Right atrium auricular region (tissue), 2 donors: Measurements from ENCODE around the gene CDIP1. TPM values are rescaled to one million over a fixed set of nuclear protein-coding genes. Genes with fewer than 3 reads are reported as not detected.

ENCODE experiments used
- DNase-seq: peaks from one replicate; pipeline ENCODE4 v3.0.0-alpha.2; 2019; ENCODE audit warnings: low spot score
- H3K27ac ChIP-seq, 2 donors: fragments of 200-600 bp; sonication (generic); 1 replicate in 1 of 2; 2 replicates in 1 of 2; pipeline ENCODE4 v1.5.1; 2016 to 2019
- H3K27me3 ChIP-seq, 2 donors: fragments of 200-600 bp; sonication (generic); one replicate each; pipeline versions ENCODE4 v1.5.1 to v1.6.0; 2017 to 2019
- H3K36me3 ChIP-seq: fragments of 200-600 bp; sonication (generic); one replicate; pipeline ENCODE4 v1.5.1; 2016
- H3K4me1 ChIP-seq, 2 donors: fragments of 200-600 bp; sonication (generic); one replicate each; pipeline versions ENCODE4 v1.5.1 to v1.6.0; 2017 to 2019
- H3K4me3 ChIP-seq, 2 donors: fragments of 200-600 bp; sonication (generic); 1 replicate in 1 of 2; 2 replicates in 1 of 2; pipeline ENCODE4 v1.5.1; 2017 to 2019; ENCODE audit warnings: mild to moderate bottlenecking in 1 of 2, moderate library complexity in 1 of 2
- H3K9me3 ChIP-seq, 2 donors: fragments of 200-600 bp; sonication (generic); one replicate each; pipeline ENCODE4 v1.5.1; 2019
- total RNA-seq, 2 donors: library from RNA; depleted of rRNA; stranded (reverse); fragments of >200 nt; gene quantifications; one replicate each; pipeline ENCODE4 v1.1.0, GENCODE V29; 2016
- TF ChIP-seq, protein P1 (sequence below), 2 donors: fragments of 200-600 bp; sonication (generic); IDR thresholded peaks; one replicate each; pipeline ENCODE4 v1.5.1; 2019; ENCODE audit warnings: antibody characterized with exemption in 2 of 2

Gene CDIP1
- total RNA-seq, 2 donors from 2014 or later, result 29.6 to 42.9 TPM

DNA sequence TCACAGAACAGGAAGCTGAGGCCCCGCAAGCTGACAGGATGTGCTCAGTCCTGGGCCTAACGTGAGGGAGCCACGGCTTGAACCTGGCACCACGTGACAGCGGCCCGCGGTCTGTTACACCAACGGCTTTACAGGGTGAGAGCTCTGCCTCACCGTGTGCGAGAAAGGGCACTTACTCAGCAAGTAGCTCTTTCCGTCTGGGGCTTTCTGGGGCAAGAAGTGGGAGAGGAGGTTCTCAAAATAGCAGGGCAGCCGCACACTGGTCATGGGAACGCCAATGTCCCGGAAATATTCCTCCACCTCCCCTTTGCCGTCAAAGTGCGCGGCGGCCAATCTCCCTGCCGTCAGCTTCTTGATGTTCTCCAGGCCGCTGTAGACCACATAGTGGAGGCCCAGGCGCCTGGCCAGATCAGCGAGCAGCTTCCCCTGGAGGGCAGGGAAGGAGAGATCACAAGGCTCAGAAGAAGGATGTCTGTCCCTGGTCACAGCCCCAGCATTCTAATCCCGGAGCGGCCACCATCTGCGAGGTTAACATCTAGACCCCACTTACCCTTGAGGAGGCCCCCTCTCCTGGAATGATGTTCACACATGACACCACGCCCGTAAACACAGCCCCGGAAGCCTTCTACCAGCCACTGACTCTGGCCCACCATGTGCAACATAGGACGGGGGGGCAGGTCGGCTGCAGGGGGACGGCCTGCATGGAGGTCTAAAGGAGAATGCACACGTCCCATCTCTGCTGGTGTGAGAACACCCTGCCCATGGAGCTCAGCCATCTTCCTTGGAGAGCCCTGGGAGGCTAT, 72.4 kb downstream of the CDIP1 start:
- DNase-seq, result no peak
- H3K9me3 ChIP-seq, result no peaks in the 10 kb centered on the region
- no peaks in the 10 kb centered on the region for H3K4me1 ChIP-seq
- no peak overlapping the region for H3K4me3 ChIP-seq
- H3K36me3 ChIP-seq, result peaks cover 19% of the 10 kb centered on the region
- H3K27me3 ChIP-seq, result no peaks in the 10 kb centered on the region
- TF ChIP-seq, protein P1, sequence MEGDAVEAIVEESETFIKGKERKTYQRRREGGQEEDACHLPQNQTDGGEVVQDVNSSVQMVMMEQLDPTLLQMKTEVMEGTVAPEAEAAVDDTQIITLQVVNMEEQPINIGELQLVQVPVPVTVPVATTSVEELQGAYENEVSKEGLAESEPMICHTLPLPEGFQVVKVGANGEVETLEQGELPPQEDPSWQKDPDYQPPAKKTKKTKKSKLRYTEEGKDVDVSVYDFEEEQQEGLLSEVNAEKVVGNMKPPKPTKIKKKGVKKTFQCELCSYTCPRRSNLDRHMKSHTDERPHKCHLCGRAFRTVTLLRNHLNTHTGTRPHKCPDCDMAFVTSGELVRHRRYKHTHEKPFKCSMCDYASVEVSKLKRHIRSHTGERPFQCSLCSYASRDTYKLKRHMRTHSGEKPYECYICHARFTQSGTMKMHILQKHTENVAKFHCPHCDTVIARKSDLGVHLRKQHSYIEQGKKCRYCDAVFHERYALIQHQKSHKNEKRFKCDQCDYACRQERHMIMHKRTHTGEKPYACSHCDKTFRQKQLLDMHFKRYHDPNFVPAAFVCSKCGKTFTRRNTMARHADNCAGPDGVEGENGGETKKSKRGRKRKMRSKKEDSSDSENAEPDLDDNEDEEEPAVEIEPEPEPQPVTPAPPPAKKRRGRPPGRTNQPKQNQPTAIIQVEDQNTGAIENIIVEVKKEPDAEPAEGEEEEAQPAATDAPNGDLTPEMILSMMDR (IDR thresholded peaks at IDR 0.05), result no peak
- no peak overlapping the region for H3K27ac ChIP-seq

DNA sequence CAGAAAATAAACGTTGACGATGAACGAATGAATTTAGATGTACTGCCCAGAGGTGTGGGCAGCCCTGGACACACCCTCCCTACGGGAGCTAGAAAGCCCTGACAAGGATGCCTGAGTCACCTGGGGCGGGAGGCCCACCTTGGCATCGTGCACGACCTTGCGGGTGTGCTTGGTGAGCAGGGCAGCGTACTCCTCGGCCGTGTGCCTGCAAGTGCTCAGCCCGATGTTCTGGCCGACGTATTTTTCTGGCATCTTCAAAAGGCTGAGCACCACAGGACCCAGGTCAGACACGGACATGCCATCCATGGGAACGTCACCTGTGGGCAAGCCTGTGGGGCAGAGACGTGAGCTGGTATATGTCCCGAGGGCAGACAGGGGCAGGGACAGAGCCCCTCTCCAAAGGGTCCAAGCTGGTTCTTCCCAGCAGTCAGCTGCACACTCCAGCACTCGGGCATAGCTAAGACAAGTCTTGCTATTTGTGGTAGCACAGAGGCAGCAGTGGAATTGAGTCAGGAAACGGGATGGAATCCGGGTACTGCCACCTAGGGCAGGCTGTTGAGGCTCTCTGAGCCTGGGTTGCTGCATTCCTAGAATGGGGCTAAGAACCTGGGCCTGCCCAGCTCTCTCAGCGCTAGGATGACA, 74.9 kb downstream of the CDIP1 start:
- DNase-seq, result no peak
- Histone ChIP-seq H3K9me3 (no peaks in the 10 kb centered on the region), H3K4me3 (no peak overlapping the region), H3K27ac (no peak overlapping the region), H3K27me3 (no peaks in the 10 kb centered on the region), H3K36me3 (peaks cover 19% of the 10 kb centered on the region), H3K4me1 (no peaks in the 10 kb centered on the region)
- TF ChIP-seq, protein P1 (IDR thresholded peaks at IDR 0.05), result no peak

DNA sequence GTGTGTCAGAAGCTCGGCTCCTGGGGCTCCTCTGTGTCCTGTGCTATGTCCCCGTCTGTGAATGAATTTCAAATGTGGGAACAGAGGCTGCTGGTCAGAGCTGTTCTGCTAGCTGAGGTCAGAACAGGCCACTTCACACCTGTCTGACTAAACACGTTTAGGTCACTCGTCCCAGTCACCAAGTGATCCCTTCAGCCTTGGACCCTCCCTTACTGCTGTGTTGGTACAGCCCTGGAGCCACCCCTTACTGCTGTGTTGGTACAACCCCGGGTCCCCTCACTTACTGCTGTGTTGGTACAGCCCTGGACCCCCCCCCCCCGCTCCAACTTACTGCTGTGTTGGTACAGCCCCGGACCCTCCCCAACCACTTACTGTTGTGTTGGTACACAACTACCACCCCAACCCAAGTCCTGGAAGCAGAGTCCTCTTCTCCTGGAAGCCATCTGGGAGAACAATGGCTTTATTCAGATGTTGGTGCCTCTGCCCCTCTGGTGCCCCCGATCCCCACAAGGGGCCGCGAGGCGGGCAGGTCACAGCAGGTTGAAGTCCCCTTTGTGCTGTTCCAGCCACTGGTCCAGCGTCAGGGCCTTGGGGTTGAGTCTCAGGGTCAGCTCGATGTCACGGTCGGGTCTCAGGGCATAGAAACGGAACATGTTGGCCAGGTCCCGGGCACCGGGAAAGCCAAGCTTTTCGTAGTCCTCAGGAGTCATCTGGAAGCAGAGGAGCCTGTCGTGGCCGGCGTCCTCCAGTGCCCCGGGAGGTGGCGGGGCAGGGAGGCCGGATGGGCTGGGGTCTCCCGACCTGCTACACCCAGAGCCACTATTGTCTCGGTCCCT, 77.1 kb downstream of the CDIP1 start:
- no peaks in the 10 kb centered on the region for H3K27me3 ChIP-seq
- peaks cover 32% of the 10 kb centered on the region for H3K36me3 ChIP-seq
- H3K4me3 ChIP-seq, result no peak overlapping the region
- H3K4me1 ChIP-seq, result no peaks in the 10 kb centered on the region
- H3K27ac ChIP-seq, result no peak overlapping the region
- TF ChIP-seq, protein P1 (IDR thresholded peaks at IDR 0.05), result no peak
- no peak for DNase-seq
- H3K9me3 ChIP-seq, result no peaks in the 10 kb centered on the region

DNA sequence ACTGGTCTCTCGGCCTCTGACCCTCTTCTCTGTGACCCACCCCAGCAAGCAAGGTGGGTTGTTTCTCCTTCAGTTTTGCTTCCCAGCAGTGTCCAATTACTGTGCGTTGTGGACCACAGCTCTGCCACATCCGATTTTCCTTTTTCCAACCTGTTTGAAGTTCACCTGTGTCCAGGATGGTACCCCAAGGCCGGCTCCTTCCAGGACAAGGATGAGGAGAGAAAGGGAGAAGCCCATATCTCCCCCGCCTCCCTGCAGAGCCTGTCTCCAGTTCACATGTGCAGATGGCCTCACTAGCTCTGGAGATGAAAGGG, 77.7 kb downstream of the CDIP1 start:
- H3K4me3 ChIP-seq, result no peak overlapping the region
- peaks cover 32% of the 10 kb centered on the region for H3K36me3 ChIP-seq
- TF ChIP-seq, protein P1 (IDR thresholded peaks at IDR 0.05), result no peak
- H3K27me3 ChIP-seq, result no peaks in the 10 kb centered on the region
- H3K4me1 ChIP-seq, result no peaks in the 10 kb centered on the region
- DNase-seq, result no peak
- no peak overlapping the region for H3K27ac ChIP-seq
- H3K9me3 ChIP-seq, result no peaks in the 10 kb centered on the region

Other genes with a start within 250 kb of the CDIP1 start
- gene GLIS2, start 222.7 kb downstream of the CDIP1 start, total RNA-seq, result 10 to 100 TPM; 10.3 to 16.0 TPM
- gene PAM16, start 187.5 kb downstream of the CDIP1 start, total RNA-seq, result 10 to 100 TPM; 54.6 to 85.7 TPM
- 10 to 100 TPM; 17.9 to 39.0 TPM for gene VASN, start 166.9 kb downstream of the CDIP1 start, total RNA-seq
- gene CORO7, start 122.2 kb downstream of the CDIP1 start, total RNA-seq, result 10 to 100 TPM; 10.3 TPM
- gene DNAJA3, start 112.9 kb downstream of the CDIP1 start, total RNA-seq, result 10 to 100 TPM; 47.6 to 50.5 TPM
- 10 to 100 TPM; 18.7 to 36.3 TPM for gene NMRAL1, start 64.1 kb downstream of the CDIP1 start, total RNA-seq
- 100 to 1,000 TPM in 1 of 2 donors, 10 to 100 TPM in 1; 98.7 to 101 TPM for gene HMOX2, start 62.4 kb downstream of the CDIP1 start, total RNA-seq
- under 1 TPM in 1 of 2 donors, not detected in 1; 0.24 TPM for gene C16orf96, start 17.6 kb upstream of the CDIP1 start, total RNA-seq
- 10 to 100 TPM; 10.8 to 12.2 TPM for gene UBALD1, start 76.1 kb upstream of the CDIP1 start, total RNA-seq
- 10 to 100 TPM; 35.6 to 47.4 TPM for gene MGRN1, start 86.1 kb upstream of the CDIP1 start, total RNA-seq
- gene NUDT16L1, start 154.8 kb upstream of the CDIP1 start, total RNA-seq, result 10 to 100 TPM; 25.5 to 61.5 TPM
- gene ANKS3, start 195.5 kb upstream of the CDIP1 start, total RNA-seq, result 10 to 100 TPM in 1 of 2 donors, 1 to 10 TPM in 1; 6.7 to 13.5 TPM
- gene DNAAF8, start 195.8 kb upstream of the CDIP1 start, total RNA-seq, result under 1 TPM; 0.39 to 0.44 TPM
- gene ZNF500, start 228.4 kb upstream of the CDIP1 start, total RNA-seq, result 1 to 10 TPM; 4.3 to 7.5 TPM
- not detected for gene SEPTIN12, start 249.6 kb upstream of the CDIP1 start, total RNA-seq